Neural cell (in vitro differentiated cells): ENCODE data around the gene HPCA. TPM values are rescaled to one million over a fixed set of nuclear protein-coding genes. Genes with fewer than 3 reads are reported as not detected.

ENCODE experiments used
- H2AFZ ChIP-seq: fragments of 200-600, 300-800 bp; sonication (generic), shearing (Covaris generic); 2 replicates; pipeline ENCODE4 v1.6.0; 2014; ENCODE audit warnings: low read depth, mild to moderate bottlenecking, antibody characterized with exemption, low read length, moderate library complexity
- H3F3A ChIP-seq: fragments of 200-600 bp; shearing (Covaris generic); 2 replicates; pipeline ENCODE4 v1.6.1; 2016; ENCODE audit warnings: mild to moderate bottlenecking, moderate library complexity, mixed read lengths, antibody characterized with exemption, low read length; ENCODE audit not compliant: insufficient read depth, poor library complexity, severe bottlenecking
- H3K27ac ChIP-seq: fragments of 200-600, 300-800 bp; sonication (generic), shearing (Covaris generic); 2 replicates; pipeline ENCODE4 v1.5.1; 2014; ENCODE audit warnings: mild to moderate bottlenecking, low read length, moderate library complexity
- H3K27me3 ChIP-seq: fragments of 300-800, 200-600 bp; sonication (generic), shearing (Covaris generic); 2 replicates; pipeline ENCODE4 v1.6.0; 2014; ENCODE audit warnings: mild to moderate bottlenecking, low read depth, low read length, moderate library complexity; ENCODE audit not compliant: insufficient read depth
- H3K36me3 ChIP-seq: fragments of 300-800, 200-600 bp; sonication (generic), shearing (Covaris generic); 2 replicates; pipeline ENCODE4 v1.5.1; 2014; ENCODE audit warnings: mild to moderate bottlenecking, antibody characterized with exemption, low read length, moderate library complexity; ENCODE audit not compliant: insufficient read depth
- H3K4me2 ChIP-seq: fragments of 300-800, 200-600 bp; sonication (generic), shearing (Covaris generic); 2 replicates; pipeline ENCODE4 v1.6.0; 2014; ENCODE audit warnings: mild to moderate bottlenecking, low read length
- H3K4me3 ChIP-seq: fragments of 300-800, 200-600 bp; sonication (generic), shearing (Covaris generic); 2 replicates; pipeline ENCODE4 v1.5.1; 2014; ENCODE audit warnings: mild to moderate bottlenecking, low read length, moderate library complexity
- H3K79me2 ChIP-seq: fragments of 200-600 bp; shearing (Covaris generic); replicated peaks from 2 replicates; pipeline ENCODE4 v1.6.0; 2014; ENCODE audit warnings: mild to moderate bottlenecking, low read length, moderate library complexity; ENCODE audit not compliant: insufficient read depth
- H3K9ac ChIP-seq: fragments of 300-800, 200-600 bp; sonication (generic), shearing (Covaris generic); 2 replicates; pipeline ENCODE4 v1.6.1; 2016; ENCODE audit warnings: mild to moderate bottlenecking, low read length, mixed read lengths
- H3K9me2 ChIP-seq: fragments of 200-600 bp; shearing (Covaris generic); 2 replicates; pipeline ENCODE4 v1.6.1; 2016; ENCODE audit warnings: mild to moderate bottlenecking, low read length, mixed read lengths; ENCODE audit not compliant: insufficient read depth
- H3K9me3 ChIP-seq: fragments of 200-600, 300-800 bp; sonication (generic), shearing (Covaris generic); 2 replicates; pipeline ENCODE4 v1.6.1; 2016; ENCODE audit warnings: mild to moderate bottlenecking, mixed run types, low read length, moderate library complexity, mixed read lengths
- H4K20me1 ChIP-seq: fragments of 200-600 bp; shearing (Covaris generic); 2 replicates; pipeline ENCODE4 v1.6.1; 2016; ENCODE audit warnings: mild to moderate bottlenecking, mixed run types; ENCODE audit not compliant: insufficient read depth
- EP300 ChIP-seq: fragments of 450-650 bp; conservative IDR thresholded peaks from 2 replicates; pipeline ENCODE4 v1.6.1; 2014; ENCODE audit warnings: antibody characterized with exemption, mild to moderate bottlenecking, moderate library complexity; ENCODE audit not compliant: poor library complexity, severe bottlenecking
- EZH2 ChIP-seq: fragments of 200-600, 300-800 bp; shearing (Covaris generic), sonication (generic); IDR thresholded peaks from 2 replicates; pipeline ENCODE4 v1.6.1; 2014; ENCODE audit warnings: antibody characterized with exemption, low read length, borderline replicate concordance, mild to moderate bottlenecking; ENCODE audit not compliant: insufficient read depth, poor library complexity, severe bottlenecking
- MXI1 ChIP-seq: fragments of 450-650 bp; conservative IDR thresholded peaks from 2 replicates; pipeline ENCODE4 v1.6.1; 2014; ENCODE audit warnings: antibody characterized with exemption, mild to moderate bottlenecking; ENCODE audit not compliant: poor library complexity, severe bottlenecking
- POLR2AphosphoS5 ChIP-seq: IDR thresholded peaks from 2 replicates; pipeline ENCODE4 v1.6.1; 2012
- RAD21 ChIP-seq: fragments of 450-650 bp; conservative IDR thresholded peaks from 2 replicates; pipeline ENCODE4 v1.6.1; 2014; ENCODE audit warnings: antibody characterized with exemption, mild to moderate bottlenecking, moderate library complexity
- SMC3 ChIP-seq: fragments of 450-650 bp; conservative IDR thresholded peaks from 2 replicates; pipeline ENCODE4 v1.6.1; 2014; ENCODE audit warnings: antibody characterized with exemption, mild to moderate bottlenecking, moderate library complexity; ENCODE audit not compliant: poor library complexity
- TAF1 ChIP-seq: IDR thresholded peaks from 2 replicates; pipeline ENCODE4 v1.6.1; 2012; ENCODE audit warnings: low read depth
- polyA plus RNA-seq: library from polyadenylated mRNA; depleted of rRNA; stranded (reverse); fragments of >200 nt; gene quantifications from 2 replicates; pipeline ENCODE4 v1.2.3, GENCODE V29; 2014
- TF ChIP-seq, protein P1 (sequence below): IDR thresholded peaks from 2 replicates; pipeline ENCODE4 v1.6.1; 2012; ENCODE audit warnings: borderline replicate concordance
- TF ChIP-seq, protein P2 (sequence below): fragments of 450-650 bp; IDR thresholded peaks from 2 replicates; pipeline ENCODE4 v1.5.1; 2014; ENCODE audit warnings: antibody characterized with exemption, mild to moderate bottlenecking, moderate library complexity; ENCODE audit not compliant: poor library complexity, severe bottlenecking

HPCA gene
- polyA plus RNA-seq, 1 donor from 2014 or later: 1.9 TPM

DNA sequence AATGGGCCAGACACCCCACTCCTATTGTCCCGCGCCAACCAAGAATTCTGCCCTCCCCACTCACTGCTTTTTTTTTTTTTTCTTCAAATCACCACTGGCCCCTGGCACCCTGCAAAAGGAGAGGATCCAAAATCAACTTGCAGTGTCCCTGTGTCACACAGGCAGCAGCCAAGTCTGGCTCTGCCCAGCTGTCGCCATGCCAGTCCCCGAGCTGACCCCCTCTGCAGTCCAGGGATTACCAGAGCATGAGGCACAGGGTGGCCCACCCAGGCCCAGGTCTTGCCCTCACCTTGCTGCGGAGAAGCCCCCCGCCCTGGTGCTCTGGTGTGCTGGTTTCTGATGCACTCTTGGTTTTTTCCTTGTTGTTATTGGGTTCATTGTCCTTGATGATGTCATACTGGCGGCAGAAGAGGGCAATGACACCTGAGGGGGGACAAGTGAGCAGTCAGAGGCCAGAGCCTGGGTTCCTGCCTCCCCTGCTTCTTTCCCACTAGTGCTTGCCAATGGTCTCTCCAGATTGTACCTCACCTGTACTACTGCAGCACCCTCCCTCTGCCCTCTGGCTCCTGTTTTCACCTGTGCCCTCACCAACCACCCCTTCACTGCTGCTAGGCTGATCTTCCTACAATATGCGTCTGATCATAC, 21.8 kb upstream of the HPCA start:
- H4K20me1 ChIP-seq: no peaks in the 10 kb centered on the region
- no peaks in the 10 kb centered on the region for H3F3A ChIP-seq
- no peak overlapping the region for H3K9ac ChIP-seq
- H3K27ac ChIP-seq: no peak overlapping the region
- no peaks in the 10 kb centered on the region for H3K9me2 ChIP-seq
- H2AFZ ChIP-seq: no peak overlapping the region
- H3K27me3 ChIP-seq: no peaks in the 10 kb centered on the region
- H3K79me2 ChIP-seq: no peaks in the 10 kb centered on the region
- H3K4me2 ChIP-seq: no peak overlapping the region
- H3K4me3 ChIP-seq: no peak overlapping the region
- no peaks in the 10 kb centered on the region for H3K9me3 ChIP-seq
- no peaks in the 10 kb centered on the region for H3K36me3 ChIP-seq
- TF ChIP-seq EZH2 (no peak), RAD21 (no peak), TAF1 (no peak), MXI1 (no peak), EP300 (no peak), SMC3 (no peak), POLR2AphosphoS5 (no peak)
- TF ChIP-seq, protein P1, sequence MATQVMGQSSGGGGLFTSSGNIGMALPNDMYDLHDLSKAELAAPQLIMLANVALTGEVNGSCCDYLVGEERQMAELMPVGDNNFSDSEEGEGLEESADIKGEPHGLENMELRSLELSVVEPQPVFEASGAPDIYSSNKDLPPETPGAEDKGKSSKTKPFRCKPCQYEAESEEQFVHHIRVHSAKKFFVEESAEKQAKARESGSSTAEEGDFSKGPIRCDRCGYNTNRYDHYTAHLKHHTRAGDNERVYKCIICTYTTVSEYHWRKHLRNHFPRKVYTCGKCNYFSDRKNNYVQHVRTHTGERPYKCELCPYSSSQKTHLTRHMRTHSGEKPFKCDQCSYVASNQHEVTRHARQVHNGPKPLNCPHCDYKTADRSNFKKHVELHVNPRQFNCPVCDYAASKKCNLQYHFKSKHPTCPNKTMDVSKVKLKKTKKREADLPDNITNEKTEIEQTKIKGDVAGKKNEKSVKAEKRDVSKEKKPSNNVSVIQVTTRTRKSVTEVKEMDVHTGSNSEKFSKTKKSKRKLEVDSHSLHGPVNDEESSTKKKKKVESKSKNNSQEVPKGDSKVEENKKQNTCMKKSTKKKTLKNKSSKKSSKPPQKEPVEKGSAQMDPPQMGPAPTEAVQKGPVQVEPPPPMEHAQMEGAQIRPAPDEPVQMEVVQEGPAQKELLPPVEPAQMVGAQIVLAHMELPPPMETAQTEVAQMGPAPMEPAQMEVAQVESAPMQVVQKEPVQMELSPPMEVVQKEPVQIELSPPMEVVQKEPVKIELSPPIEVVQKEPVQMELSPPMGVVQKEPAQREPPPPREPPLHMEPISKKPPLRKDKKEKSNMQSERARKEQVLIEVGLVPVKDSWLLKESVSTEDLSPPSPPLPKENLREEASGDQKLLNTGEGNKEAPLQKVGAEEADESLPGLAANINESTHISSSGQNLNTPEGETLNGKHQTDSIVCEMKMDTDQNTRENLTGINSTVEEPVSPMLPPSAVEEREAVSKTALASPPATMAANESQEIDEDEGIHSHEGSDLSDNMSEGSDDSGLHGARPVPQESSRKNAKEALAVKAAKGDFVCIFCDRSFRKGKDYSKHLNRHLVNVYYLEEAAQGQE: no peak
- TF ChIP-seq, protein P2, sequence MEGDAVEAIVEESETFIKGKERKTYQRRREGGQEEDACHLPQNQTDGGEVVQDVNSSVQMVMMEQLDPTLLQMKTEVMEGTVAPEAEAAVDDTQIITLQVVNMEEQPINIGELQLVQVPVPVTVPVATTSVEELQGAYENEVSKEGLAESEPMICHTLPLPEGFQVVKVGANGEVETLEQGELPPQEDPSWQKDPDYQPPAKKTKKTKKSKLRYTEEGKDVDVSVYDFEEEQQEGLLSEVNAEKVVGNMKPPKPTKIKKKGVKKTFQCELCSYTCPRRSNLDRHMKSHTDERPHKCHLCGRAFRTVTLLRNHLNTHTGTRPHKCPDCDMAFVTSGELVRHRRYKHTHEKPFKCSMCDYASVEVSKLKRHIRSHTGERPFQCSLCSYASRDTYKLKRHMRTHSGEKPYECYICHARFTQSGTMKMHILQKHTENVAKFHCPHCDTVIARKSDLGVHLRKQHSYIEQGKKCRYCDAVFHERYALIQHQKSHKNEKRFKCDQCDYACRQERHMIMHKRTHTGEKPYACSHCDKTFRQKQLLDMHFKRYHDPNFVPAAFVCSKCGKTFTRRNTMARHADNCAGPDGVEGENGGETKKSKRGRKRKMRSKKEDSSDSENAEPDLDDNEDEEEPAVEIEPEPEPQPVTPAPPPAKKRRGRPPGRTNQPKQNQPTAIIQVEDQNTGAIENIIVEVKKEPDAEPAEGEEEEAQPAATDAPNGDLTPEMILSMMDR: no peak

DNA sequence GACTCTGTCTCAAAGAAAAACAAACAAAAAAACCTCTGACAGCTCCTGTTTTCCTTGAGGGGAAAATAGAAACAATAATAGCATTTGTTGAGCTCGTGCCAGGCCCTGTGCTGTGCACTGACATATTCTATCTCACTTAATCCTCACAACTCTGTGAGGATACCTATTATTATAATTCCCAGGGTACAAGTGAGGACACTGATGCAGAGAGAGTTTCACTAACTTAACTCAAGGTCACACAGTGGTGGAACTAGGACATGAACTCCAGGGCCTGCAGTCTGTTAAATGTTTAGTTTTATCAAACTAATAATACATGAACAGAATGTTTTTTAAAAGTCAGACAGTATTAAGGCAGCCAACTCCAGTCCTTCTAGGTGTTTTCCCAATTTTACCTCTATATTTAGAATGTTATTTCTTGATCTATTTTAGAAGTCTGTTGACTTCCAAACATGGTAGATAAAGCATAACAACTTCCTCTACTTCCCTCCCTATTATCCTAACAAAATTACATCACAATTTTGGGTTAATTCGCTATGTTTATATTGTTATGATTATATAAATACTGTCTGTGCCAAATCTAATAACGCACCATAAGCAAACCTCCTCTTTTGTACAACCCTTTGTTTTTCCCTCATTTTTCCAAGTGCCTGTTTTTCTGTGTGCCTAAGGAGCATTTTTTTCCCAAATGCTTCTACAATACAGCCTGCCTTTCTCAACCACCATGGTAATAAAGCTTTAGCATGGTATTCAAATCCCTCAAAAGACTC, 20.5 kb upstream of the HPCA start:
- H3K9me2 ChIP-seq: no peaks in the 10 kb centered on the region
- TF ChIP-seq SMC3 (no peak), TAF1 (no peak), POLR2AphosphoS5 (no peak), MXI1 (no peak), EP300 (no peak), EZH2 (no peak), RAD21 (no peak)
- TF ChIP-seq, protein P2: no peak
- TF ChIP-seq, protein P1: no peak
- no peak overlapping the region for H3K9ac ChIP-seq
- H3K79me2 ChIP-seq: no peaks in the 10 kb centered on the region
- no peaks in the 10 kb centered on the region for H3K27me3 ChIP-seq
- H2AFZ ChIP-seq: no peak overlapping the region
- H4K20me1 ChIP-seq: no peaks in the 10 kb centered on the region
- no peaks in the 10 kb centered on the region for H3F3A ChIP-seq
- no peak overlapping the region for H3K4me3 ChIP-seq
- H3K27ac ChIP-seq: no peak overlapping the region
- no peak overlapping the region for H3K4me2 ChIP-seq
- H3K36me3 ChIP-seq: no peaks in the 10 kb centered on the region
- H3K9me3 ChIP-seq: no peaks in the 10 kb centered on the region
